WTC11 (cell line): Measurements from ENCODE around the gene MAN2B2. TPM values are rescaled to one million over a fixed set of nuclear protein-coding genes. Genes with fewer than 3 reads are reported as not detected.

Experiments
- ATAC-seq: fragments of 200-7000 bp; cut with Tn5 transposase; 2 replicates; pipeline ENCODE4 v1.10.0; 2021; ENCODE audit warnings: mild to moderate bottlenecking, moderate library complexity
- CTCF ChIA-PET: fragments of 300-600 bp; sonication (Branson Sonifier 250); formaldehyde crosslinking; loops from one replicate; lab custom pipeline; 2021; ENCODE audit warnings: antibody characterized with exemption; lab: Charles Lee
- POLR2A ChIA-PET: fragments of 350-600 bp; sonication (Branson Sonifier 250); formaldehyde crosslinking; loops from one replicate; lab custom pipeline; 2021; ENCODE audit warnings: antibody characterized with exemption; lab: Charles Lee
- DNase-seq: peaks from one replicate; pipeline ENCODE4 v3.0.0; 2021; ENCODE audit warnings: low spot score
- H3K27ac Mint-ChIP-seq: 2 replicates; pipeline ENCODE4 v1.8.0; 2021; ENCODE audit warnings: mixed read lengths
- H3K27me3 Mint-ChIP-seq: 2 replicates; pipeline ENCODE4 v1.8.0; 2021; ENCODE audit warnings: low read depth, mild to moderate bottlenecking, moderate library complexity, mixed read lengths
- H3K36me3 Mint-ChIP-seq: 2 replicates; pipeline ENCODE4 v1.8.0; 2021; ENCODE audit warnings: mixed read lengths
- H3K4me1 Mint-ChIP-seq: 2 replicates; pipeline ENCODE4 v1.8.0; 2022; ENCODE audit warnings: mixed read lengths
- H3K4me3 Mint-ChIP-seq: 2 replicates; pipeline ENCODE4 v1.8.0; 2021; ENCODE audit warnings: mild to moderate bottlenecking, moderate library complexity, mixed read lengths
- H3K9me3 Mint-ChIP-seq: 2 replicates; pipeline ENCODE4 v1.8.0; 2021; ENCODE audit warnings: mixed read lengths
- AR ChIP-seq: fragments of 250-450 bp; sonication (Bioruptor Pico); IDR thresholded peaks from 2 replicates; pipeline ENCODE4 v1.9.0; 2021; ENCODE audit warnings: mild to moderate bottlenecking
- ARID4B ChIP-seq: sonication (generic); formaldehyde crosslinking; IDR thresholded peaks from 2 replicates; pipeline ENCODE4 v1.8.0; 2023; ENCODE audit warnings: missing genetic modification reagents, mild to moderate bottlenecking, borderline replicate concordance
- CREM ChIP-seq: sonication (generic); formaldehyde crosslinking; IDR thresholded peaks from 2 replicates; pipeline ENCODE4 v1.8.1; 2022; ENCODE audit warnings: mild to moderate bottlenecking, missing genetic modification reagents, moderate library complexity
- EMX1 ChIP-seq: fragments of 250-450 bp; sonication (Bioruptor Pico); IDR thresholded peaks from 2 replicates; pipeline ENCODE4 v1.8.0; 2021; ENCODE audit warnings: mild to moderate bottlenecking
- ESRRA ChIP-seq: sonication (generic); formaldehyde crosslinking; IDR thresholded peaks from 2 replicates; pipeline ENCODE4 v1.8.1; 2022; ENCODE audit warnings: mild to moderate bottlenecking, missing genetic modification reagents, borderline replicate concordance
- FOXJ3 ChIP-seq: sonication (generic); formaldehyde crosslinking; IDR thresholded peaks from 2 replicates; pipeline ENCODE4 v1.9.0; 2021; ENCODE audit warnings: missing genetic modification reagents, mild to moderate bottlenecking, borderline replicate concordance
- GABPB1 ChIP-seq: sonication (generic); formaldehyde crosslinking; IDR thresholded peaks from 2 replicates; pipeline ENCODE4 v1.8.1; 2023; ENCODE audit warnings: mild to moderate bottlenecking, missing genetic modification reagents
- HMGA2 ChIP-seq: fragments of 250-450 bp; sonication (Bioruptor Pico); IDR thresholded peaks from 2 replicates; pipeline ENCODE4 v1.4.0; 2021; ENCODE audit warnings: mild to moderate bottlenecking, moderate library complexity
- NR3C1 ChIP-seq: sonication (generic); formaldehyde crosslinking; conservative IDR thresholded peaks from 2 replicates; pipeline ENCODE4 v1.8.1; 2023; ENCODE audit warnings: low read depth, mild to moderate bottlenecking, missing genetic modification reagents
- PRDM15 ChIP-seq: sonication (generic); formaldehyde crosslinking; IDR thresholded peaks from 2 replicates; pipeline ENCODE4 v1.8.0; 2022; ENCODE audit warnings: missing genetic modification reagents
- RORB ChIP-seq: fragments of 250-450 bp; sonication (Bioruptor Pico); IDR thresholded peaks from 2 replicates; pipeline ENCODE4 v1.9.0; 2021; ENCODE audit warnings: mild to moderate bottlenecking
- SP1 ChIP-seq: sonication (generic); formaldehyde crosslinking; conservative IDR thresholded peaks from 2 replicates; pipeline ENCODE4 v1.8.1; 2022; ENCODE audit warnings: missing genetic modification reagents
- ZBTB43 ChIP-seq: sonication (generic); formaldehyde crosslinking; IDR thresholded peaks from 2 replicates; pipeline ENCODE4 v1.8.1; 2023; ENCODE audit warnings: mild to moderate bottlenecking, missing genetic modification reagents
- ZNF138 ChIP-seq: sonication (generic); formaldehyde crosslinking; conservative IDR thresholded peaks from 2 replicates; pipeline ENCODE4 v1.8.1; 2022; ENCODE audit warnings: mild to moderate bottlenecking, moderate library complexity, missing genetic modification reagents
- ZNF232 ChIP-seq: sonication (generic); formaldehyde crosslinking; IDR thresholded peaks from 2 replicates; pipeline ENCODE4 v1.8.0; 2022; ENCODE audit warnings: mild to moderate bottlenecking, missing genetic modification reagents
- ZNF263 ChIP-seq: sonication (generic); formaldehyde crosslinking; IDR thresholded peaks from 2 replicates; pipeline ENCODE4 v1.8.1; 2022; ENCODE audit warnings: low read depth, mild to moderate bottlenecking, moderate library complexity, missing genetic modification reagents
- ZNF423 ChIP-seq: fragments of 250-450 bp; sonication (Bioruptor Pico); IDR thresholded peaks from 2 replicates; pipeline ENCODE4 v2.1.2; 2022; ENCODE audit warnings: mild to moderate bottlenecking, moderate library complexity
- ZNF512 ChIP-seq: sonication (generic); formaldehyde crosslinking; IDR thresholded peaks from 2 replicates; pipeline ENCODE4 v1.8.1; 2022; ENCODE audit warnings: missing genetic modification reagents, borderline replicate concordance
- total RNA-seq: library from RNA; stranded (reverse); gene quantifications from 3 replicates; pipeline ENCODE4 v1.2.3, GENCODE V29; 2021

MAN2B2 gene
- total RNA-seq, 1 experiment from 2014 or later, result 6.3 TPM

- CTCF ChIA-PET, result interaction anchor here (0.7 to 3.4 kb wide), 24 partner anchors 10 to 413 kb away, joined by 3 to 56 read pairs (median 5); partner anchors contain the start of gene S100P
- DNase-seq, result peak; percentile 34
- Mint-ChIP-seq H3K36me3 (no peaks in the 10 kb centered on the region), H3K9me3 (no peaks in the 10 kb centered on the region), H3K27ac (no peak overlapping the region), H3K4me3 (peak overlapping the region; percentile 45), H3K4me1 (no peaks in the 10 kb centered on the region), H3K27me3 (peaks cover 57% of the 10 kb centered on the region)
- ATAC-seq, result peak; percentile 49
- TF ChIP-seq ZNF512 (CRISPR knock-in tag) (no peak), PRDM15 (no peak), CREM (no peak), ZNF423 (CRISPR knock-in tag) (no peak), HMGA2 (CRISPR knock-in tag) (no peak), GABPB1 (no peak), RORB (CRISPR knock-in tag) (no peak)
- POLR2A ChIA-PET, result interaction anchor here (1.2 to 1.4 kb wide), 2 partner anchors 9 to 89 kb away, joined by 3 read pairs; partner anchors contain the start of gene MAN2B2
Measured at GRCh38 chr4:6663596-6664393, 88.8 kb downstream of the MAN2B2 start.

- ATAC-seq, result no peak
- CTCF ChIA-PET, result interaction anchor here (0.7 to 1.9 kb wide), 3 partner anchors 16 to 1139 kb away, joined by 3 to 16 read pairs (median 5); no protein-coding TSS in a partner anchor
- Mint-ChIP-seq H3K27me3 (peaks cover 42% of the 10 kb centered on the region), H3K36me3 (no peaks in the 10 kb centered on the region), H3K4me3 (no peak overlapping the region), H3K9me3 (no peaks in the 10 kb centered on the region), H3K27ac (no peak overlapping the region), H3K4me1 (no peaks in the 10 kb centered on the region)
- POLR2A ChIA-PET, result interaction anchor here (0.6 kb wide), 1 partner anchor 194 kb away, joined by 3 read pairs; no protein-coding TSS in a partner anchor
- no peak for DNase-seq
- TF ChIP-seq ARID4B, result no peak
- TF ChIP-seq FOXJ3 (CRISPR knock-in tag), result no peak
- no peak for TF ChIP-seq ZNF138 (CRISPR knock-in tag)
- TF ChIP-seq ZNF512 (CRISPR knock-in tag), result no peak
- no peak for TF ChIP-seq ESRRA (CRISPR knock-in tag)
- TF ChIP-seq ZBTB43 (CRISPR knock-in tag), result no peak
- TF ChIP-seq ZNF263 (CRISPR knock-in tag), result no peak
- TF ChIP-seq NR3C1 (CRISPR knock-in tag), result no peak
- TF ChIP-seq EMX1 (CRISPR knock-in tag), result no peak
- TF ChIP-seq ZNF232 (CRISPR knock-in tag), result no peak
- TF ChIP-seq HMGA2 (CRISPR knock-in tag), result no peak
- no peak for TF ChIP-seq ZNF423 (CRISPR knock-in tag)
- TF ChIP-seq SP1 (CRISPR knock-in tag), result no peak
- no peak for TF ChIP-seq AR (CRISPR knock-in tag)
Measured at GRCh38 chr4:6665320-6665654, 90.3 kb downstream of the MAN2B2 start.
